ENCODE measurements around the gene GYS2.

DNA sequence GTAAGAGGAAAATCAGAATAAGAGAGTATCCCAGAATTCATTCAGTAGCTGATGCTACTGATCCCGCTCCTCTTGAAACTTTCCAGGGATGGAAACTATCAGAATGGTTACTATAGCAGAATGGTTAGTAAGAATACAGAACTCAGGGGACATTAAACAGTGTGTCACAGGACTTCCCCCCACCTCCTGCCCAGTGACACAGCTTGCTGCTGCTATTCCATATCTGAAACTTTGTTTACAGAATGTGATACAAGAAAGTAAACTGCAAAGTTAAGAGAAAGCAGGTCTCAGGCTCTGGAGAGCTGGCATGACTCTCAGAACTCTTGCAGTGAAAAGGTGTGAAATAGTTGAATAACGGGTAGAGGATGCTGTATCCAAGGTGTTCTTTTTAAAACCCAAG lies 75.2 kb downstream of the GYS2 start:
- TF ChIP-seq, protein P1, sequence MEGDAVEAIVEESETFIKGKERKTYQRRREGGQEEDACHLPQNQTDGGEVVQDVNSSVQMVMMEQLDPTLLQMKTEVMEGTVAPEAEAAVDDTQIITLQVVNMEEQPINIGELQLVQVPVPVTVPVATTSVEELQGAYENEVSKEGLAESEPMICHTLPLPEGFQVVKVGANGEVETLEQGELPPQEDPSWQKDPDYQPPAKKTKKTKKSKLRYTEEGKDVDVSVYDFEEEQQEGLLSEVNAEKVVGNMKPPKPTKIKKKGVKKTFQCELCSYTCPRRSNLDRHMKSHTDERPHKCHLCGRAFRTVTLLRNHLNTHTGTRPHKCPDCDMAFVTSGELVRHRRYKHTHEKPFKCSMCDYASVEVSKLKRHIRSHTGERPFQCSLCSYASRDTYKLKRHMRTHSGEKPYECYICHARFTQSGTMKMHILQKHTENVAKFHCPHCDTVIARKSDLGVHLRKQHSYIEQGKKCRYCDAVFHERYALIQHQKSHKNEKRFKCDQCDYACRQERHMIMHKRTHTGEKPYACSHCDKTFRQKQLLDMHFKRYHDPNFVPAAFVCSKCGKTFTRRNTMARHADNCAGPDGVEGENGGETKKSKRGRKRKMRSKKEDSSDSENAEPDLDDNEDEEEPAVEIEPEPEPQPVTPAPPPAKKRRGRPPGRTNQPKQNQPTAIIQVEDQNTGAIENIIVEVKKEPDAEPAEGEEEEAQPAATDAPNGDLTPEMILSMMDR (conservative IDR thresholded peaks at IDR 0.05; ENCODE audit: low read length), result no peak
- TF ChIP-seq EZH2phosphoT487 (IDR thresholded peaks at IDR 0.05; ENCODE audit: borderline replicate concordance), result no peak
